ENCODE data around the gene NACA.

Gene NACA

GRCh38 chr12:56721216-56721615 is 3.9 kb downstream of the NACA start:
- Histone ChIP-seq H3K36me3 (ENCODE audit: control insufficient read depth in 2 of 2, insufficient read depth in 1 of 2, low read length in 2 of 2) (peaks cover 24 to 73% of the 10 kb centered on the region in 2 experiments; a peak in 2 of 3 replicates), H3K27ac (ENCODE audit: extremely low read depth, low read depth, low read length) (peak overlapping the region; percentile 25; the same call in 1 of the 2 replicates), H3K9me3 (ENCODE audit: control insufficient read depth, insufficient read depth, low read depth, low read length) (no peaks in the 10 kb centered on the region), H3K4me1 (ENCODE audit: control insufficient read depth, insufficient read depth, low read length) (peaks cover 10% of the 10 kb centered on the region; the same call in 1 of the 2 replicates), H3K4me3 (ENCODE audit: low read depth, low read length) (no peak overlapping the region)
- ChIA-PET CTCF (interaction anchor here (1.9 kb wide), 1 partner anchor 85 kb away, joined by 8 read pairs; no protein-coding TSS in a partner anchor), POLR2A (interaction anchor here (1.0 to 7.1 kb wide), 4 partner anchors 10 to 84 kb away, joined by 3 to 53 read pairs (median 4); partner anchors contain the start of gene PTGES3)
- TF ChIP-seq ZNF473 (tag by site-specific recombination; IDR thresholded peaks at IDR 0.05) (no peak), ZNF138 (tag by site-specific recombination; IDR thresholded peaks at IDR 0.05; ENCODE audit: borderline replicate concordance) (0 out of 2 replicates have a peak, but pooled peaks have one; percentile 10), ZNF2 (tag by site-specific recombination; IDR thresholded peaks at IDR 0.05) (0 out of 2 replicates have a peak, but pooled peaks have one; percentile 23), ZFP37 (tag by site-specific recombination; IDR thresholded peaks at IDR 0.05) (no peak), ZNF112 (tag by site-specific recombination; IDR thresholded peaks at IDR 0.05) (no peak), ZNF621 (tag by site-specific recombination; IDR thresholded peaks at IDR 0.05) (no peak), ZNF398 (tag by site-specific recombination; IDR thresholded peaks at IDR 0.05) (peak; percentile 37), ZBTB17 (tag by site-specific recombination; IDR thresholded peaks at IDR 0.05) (no peak), ZIC2 (tag by site-specific recombination; IDR thresholded peaks at IDR 0.05) (peak; percentile 22; the same call in 1 of the 2 replicates), PRDM10 (tag by site-specific recombination; IDR thresholded peaks at IDR 0.05) (peak; percentile 34; the same call in 1 of the 2 replicates), ZNF221 (tag by site-specific recombination; IDR thresholded peaks at IDR 0.05; ENCODE audit: borderline replicate concordance) (no peak)

GRCh38 chr12:56720731-56721151 is 4.4 kb downstream of the NACA start:
- no peak overlapping the region for H3K4me3 ChIP-seq (ENCODE audit: low read depth, low read length)
- ChIA-PET POLR2A (interaction anchor here (1.0 to 7.1 kb wide), 4 partner anchors 10 to 84 kb away, joined by 3 to 53 read pairs (median 4); partner anchors contain the start of gene PTGES3), CTCF (interaction anchor here (0.6 to 1.9 kb wide), 2 partner anchors 85 to 796 kb away, joined by 8 read pairs; no protein-coding TSS in a partner anchor)
- H3K27ac ChIP-seq (ENCODE audit: extremely low read depth, low read depth, low read length): 0 out of 2 replicates have a peak overlapping the region, but pooled peaks have one; percentile 25
- no peaks in the 10 kb centered on the region for H3K9me3 ChIP-seq (ENCODE audit: control insufficient read depth, insufficient read depth, low read depth, low read length)
- H3K36me3 ChIP-seq (ENCODE audit: control insufficient read depth in 2 of 2, insufficient read depth in 1 of 2, low read length in 2 of 2): peaks cover 25 to 78% of the 10 kb centered on the region in 2 experiments
- H3K4me1 ChIP-seq (ENCODE audit: control insufficient read depth, insufficient read depth, low read length): peaks cover 10% of the 10 kb centered on the region; the same call in 1 of the 2 replicates
- no peak for TF ChIP-seq ZNF600 (tag by site-specific recombination; IDR thresholded peaks at IDR 0.05)
- no peak for TF ChIP-seq ZNF184 (tag by site-specific recombination; IDR thresholded peaks at IDR 0.05)
- TF ChIP-seq TSHZ1 (tag by site-specific recombination; IDR thresholded peaks at IDR 0.05; ENCODE audit: borderline replicate concordance): no peak
- TF ChIP-seq ZNF274 (IDR thresholded peaks at IDR 0.05; ENCODE audit: low read length): no peak
- TF ChIP-seq ZNF274 (tag by site-specific recombination; IDR thresholded peaks at IDR 0.05; ENCODE audit: borderline replicate concordance): no peak
- no peak for TF ChIP-seq ZNF518A (tag by site-specific recombination; conservative IDR thresholded peaks at IDR 0.05; ENCODE audit: low read depth)
- TF ChIP-seq KLF16 (tag by site-specific recombination; IDR thresholded peaks at IDR 0.05): no peak

Measured in HEK293 (cell line).